Measurements from ENCODE around the gene SMIM35.

DNA sequence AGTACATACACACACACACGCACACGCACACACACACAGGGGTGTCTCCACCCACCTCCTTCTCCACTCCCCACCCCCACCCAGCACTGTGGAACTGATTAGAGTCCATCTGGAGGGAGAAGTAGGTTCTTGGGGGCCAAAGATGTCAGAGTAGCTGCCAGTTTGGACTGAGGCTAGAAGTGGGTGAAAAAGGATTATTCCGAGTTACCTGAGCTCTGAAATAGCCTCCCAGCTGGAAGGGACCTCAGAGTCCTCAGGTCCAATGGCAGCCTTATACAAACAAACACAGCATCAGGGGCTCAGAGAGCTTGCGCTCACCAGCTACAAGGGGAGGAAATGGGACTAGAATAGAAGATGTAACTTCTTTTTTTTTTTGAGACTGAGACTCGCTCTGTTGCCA lies 79.7 kb downstream of the SMIM35 start:
- TF ChIP-seq, protein P1, sequence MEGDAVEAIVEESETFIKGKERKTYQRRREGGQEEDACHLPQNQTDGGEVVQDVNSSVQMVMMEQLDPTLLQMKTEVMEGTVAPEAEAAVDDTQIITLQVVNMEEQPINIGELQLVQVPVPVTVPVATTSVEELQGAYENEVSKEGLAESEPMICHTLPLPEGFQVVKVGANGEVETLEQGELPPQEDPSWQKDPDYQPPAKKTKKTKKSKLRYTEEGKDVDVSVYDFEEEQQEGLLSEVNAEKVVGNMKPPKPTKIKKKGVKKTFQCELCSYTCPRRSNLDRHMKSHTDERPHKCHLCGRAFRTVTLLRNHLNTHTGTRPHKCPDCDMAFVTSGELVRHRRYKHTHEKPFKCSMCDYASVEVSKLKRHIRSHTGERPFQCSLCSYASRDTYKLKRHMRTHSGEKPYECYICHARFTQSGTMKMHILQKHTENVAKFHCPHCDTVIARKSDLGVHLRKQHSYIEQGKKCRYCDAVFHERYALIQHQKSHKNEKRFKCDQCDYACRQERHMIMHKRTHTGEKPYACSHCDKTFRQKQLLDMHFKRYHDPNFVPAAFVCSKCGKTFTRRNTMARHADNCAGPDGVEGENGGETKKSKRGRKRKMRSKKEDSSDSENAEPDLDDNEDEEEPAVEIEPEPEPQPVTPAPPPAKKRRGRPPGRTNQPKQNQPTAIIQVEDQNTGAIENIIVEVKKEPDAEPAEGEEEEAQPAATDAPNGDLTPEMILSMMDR (IDR thresholded peaks at IDR 0.05) = no peak
- no peak for TF ChIP-seq POLR2A (IDR thresholded peaks at IDR 0.05)

All from breast epithelium (tissue), 3 donors.